GM18873 (cell line): Measurements from ENCODE around the gene COP1.
"Not testable (repeated sequence)": the region's sequence is repeated elsewhere in the genome, so short reads cannot be mapped to it uniquely, and the experiment has no call there.

ENCODE experiments used
- ATAC-seq: cut with Tn5 transposase; IDR thresholded peaks from one replicate; pipeline ENCODE4 v1.9.1; 2021; ENCODE audit warnings: mild to moderate bottlenecking, moderate library complexity, moderate number of reproducible peaks; ENCODE audit not compliant: unreplicated experiment, low FRiP score

COP1 gene

DNA sequence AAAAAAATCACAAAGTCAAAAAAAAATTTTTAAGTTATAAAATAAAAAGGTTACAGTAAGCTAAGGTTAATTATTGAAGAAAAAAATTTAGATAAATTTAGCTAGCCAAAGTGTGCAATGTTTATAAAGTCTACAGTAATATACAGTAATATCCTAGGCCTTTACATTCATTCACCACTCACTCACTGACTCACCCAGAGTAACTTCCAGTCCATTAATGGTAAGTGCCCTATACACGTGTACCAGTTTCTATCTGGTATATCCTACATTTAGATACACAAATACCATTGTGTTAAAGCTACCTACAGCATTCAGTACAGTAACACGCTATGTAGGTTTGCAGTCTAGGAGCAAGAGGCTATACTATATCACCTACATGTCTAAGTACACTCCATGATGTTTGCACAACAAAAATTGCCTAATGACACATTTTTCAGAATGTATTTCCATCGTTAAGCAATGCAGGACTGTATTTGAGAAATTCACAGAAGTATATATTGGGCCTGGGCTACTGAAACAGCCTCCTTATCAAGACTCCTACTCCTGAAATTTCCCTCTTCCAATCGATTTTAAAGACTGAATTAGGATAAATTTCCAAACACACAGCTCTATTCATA, 155.1 kb downstream of the COP1 start:
- no peak for ATAC-seq

DNA sequence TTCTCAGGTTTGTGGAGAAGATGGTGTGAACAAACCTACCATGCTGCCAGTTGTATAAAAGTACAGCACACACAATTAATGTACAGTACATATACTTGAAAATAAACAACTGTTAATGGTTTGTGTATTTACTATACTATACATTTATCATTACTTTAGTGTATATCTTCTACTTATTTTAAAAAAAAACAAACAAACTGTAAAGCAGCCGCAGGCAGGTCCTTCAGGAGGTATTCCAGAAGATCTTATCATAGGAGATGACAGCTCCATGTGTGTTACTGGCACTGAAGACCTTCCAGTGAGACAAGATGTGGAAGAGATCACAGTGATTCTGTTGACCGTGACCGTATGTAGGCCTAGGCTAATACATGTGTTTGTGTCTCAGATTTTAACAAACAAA, 155.7 kb downstream of the COP1 start:
- no peak for ATAC-seq

DNA sequence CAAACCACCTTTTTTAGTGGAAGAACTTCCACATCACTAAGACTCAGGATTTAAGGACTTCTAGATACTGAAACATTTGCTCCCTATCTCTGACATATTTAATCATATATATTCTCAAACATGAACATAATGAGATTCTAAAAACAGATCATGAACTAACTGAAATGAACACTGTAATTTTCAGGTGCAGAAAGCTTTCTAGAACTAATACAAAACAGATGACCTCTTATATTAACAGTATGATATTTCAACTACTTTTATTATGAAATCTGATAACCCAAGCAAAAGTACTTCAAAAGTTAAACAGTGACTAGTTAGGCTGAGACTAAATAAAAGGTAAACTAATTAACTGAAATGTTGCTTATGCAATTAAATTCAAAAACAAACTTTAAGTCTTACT, 157.5 kb downstream of the COP1 start:
- ATAC-seq = no peak

DNA sequence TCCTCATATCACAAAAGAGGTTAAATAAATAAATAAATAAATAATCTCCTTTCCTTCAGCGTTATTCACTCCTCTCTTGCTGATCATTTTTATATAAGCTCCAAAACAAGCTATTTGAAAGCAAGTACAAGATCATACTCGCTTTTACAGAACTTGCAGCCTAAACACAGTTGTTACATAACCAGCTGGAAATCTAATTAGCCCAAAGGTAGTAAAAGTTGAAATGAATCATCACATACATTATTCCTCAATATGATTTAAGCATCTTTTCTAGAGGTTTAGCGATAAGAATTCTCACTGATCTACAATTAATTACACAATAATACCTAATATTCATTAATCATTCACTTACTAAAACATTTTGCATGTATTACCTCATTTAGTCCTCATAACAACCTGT, 160.2 kb downstream of the COP1 start:
- no peak for ATAC-seq

DNA sequence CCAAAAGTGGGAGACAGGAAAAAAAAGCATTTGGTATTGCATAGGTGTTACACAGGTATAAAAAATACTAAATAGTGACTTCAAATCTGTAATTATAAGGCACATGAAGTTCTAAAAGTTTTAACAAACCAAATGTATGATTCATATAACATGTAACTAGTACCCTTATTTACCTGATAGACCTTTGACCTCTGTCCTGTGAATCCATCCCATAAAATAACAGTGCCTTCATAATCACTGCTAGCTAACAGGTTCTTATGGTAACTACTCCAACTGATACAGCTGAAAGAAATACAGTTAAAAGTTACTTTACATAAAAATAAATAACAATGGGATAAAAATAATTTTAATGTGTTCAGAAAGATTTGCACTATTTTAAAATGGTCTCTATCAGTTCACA, 163.5 kb downstream of the COP1 start:
- no peak for ATAC-seq

DNA sequence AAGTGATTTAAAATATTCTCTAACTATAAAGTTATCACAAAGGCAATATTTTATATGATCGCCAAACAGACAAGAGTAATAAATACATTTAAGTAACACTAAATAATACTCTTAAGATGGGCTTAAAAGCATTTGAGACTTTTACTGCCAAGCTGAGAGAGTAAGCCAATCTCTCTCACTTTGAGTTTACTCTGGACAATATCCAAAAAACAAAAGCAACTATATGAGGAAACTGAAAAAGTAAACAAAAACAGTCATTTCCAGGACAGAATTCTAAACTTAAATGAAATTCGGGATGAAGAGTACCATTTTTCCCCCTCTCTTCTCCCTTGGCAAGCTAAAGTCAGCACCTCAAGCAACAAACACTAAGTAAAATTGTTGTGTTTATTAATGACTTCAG, 173.2 kb downstream of the COP1 start:
- no peak for ATAC-seq

DNA sequence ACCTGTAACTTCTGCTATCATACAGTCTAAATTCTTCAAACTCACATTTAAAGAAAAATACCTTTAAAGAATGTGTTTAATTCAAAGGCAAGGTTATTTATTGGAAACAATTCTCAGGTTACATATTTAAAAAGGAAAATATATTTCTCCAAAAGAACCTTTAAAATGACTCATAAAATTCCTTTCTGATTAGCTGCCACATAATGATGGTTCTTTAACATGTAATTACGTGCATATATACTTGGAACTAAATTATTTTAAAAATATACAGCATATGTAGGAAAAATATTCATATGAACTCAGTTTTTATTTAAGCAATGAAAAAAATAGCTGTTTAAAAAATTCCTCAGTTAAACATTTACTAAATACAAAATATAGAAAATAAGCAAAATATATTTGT, 173.6 kb downstream of the COP1 start:
- no peak for ATAC-seq

DNA sequence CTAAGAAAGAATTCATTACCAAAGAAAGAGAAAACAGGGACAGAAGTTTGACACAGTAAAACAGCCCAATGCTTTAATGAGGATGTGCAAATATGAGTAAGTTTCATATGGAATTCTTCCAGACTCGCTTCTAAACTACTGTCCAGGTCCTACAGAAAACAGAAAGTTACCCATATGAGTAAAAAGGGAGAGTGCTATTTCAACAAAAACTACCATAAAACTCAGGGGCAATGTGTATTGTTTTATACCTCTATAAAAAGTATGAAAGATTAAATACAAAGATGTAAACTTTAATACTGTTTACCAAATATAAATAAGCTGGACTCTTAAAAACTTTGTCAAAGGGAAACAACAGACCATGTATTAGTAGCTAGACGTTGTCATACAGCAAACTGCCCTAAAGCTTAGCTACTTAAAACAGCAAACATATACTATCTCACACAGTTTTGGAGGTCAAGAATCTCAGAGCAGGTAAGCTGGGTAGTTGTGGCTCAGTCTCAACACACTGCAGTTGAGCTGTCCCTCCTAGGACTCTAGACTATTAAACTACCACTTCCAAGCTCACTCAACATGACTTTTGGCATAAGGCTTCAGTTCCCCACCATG, 174.9 kb downstream of the COP1 start:
- no peak for ATAC-seq

DNA sequence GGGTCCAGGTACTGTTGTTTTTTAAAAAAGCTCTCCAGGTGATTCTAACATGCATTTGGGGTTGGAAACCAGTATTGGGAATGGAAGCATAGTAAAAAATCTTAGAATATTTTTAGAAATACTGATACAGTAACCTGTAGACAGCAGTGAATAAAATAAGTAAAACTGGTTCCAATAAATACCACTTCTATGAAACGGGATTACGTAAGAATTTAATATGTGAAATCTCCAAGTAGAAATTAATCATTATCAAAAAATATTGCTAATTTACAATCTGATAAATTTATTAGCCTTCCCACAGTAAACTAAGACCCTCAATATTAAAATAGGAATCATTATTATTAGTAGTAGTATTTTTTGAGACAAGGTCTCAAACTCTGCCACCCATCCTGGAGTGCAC, 177.5 kb downstream of the COP1 start:
- no peak for ATAC-seq

DNA sequence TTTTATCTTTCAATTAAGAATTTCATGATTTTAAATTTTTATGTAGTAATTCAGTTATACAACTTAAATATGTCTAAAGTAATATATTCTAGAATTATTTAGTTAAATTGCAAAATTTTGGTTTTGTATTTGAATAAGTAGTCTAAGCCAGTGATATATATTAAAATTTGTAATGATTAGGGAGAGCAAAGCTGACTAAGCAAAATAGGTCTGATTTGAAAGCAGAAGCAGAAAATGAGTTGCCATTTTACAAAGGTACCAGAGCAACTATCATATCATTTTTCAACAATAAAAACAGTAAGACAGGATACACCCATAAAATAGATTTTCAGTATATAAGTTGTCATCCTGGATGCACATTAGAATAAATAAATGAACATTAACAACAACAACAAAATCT, 177.9 kb downstream of the COP1 start:
- ATAC-seq = no peak

DNA sequence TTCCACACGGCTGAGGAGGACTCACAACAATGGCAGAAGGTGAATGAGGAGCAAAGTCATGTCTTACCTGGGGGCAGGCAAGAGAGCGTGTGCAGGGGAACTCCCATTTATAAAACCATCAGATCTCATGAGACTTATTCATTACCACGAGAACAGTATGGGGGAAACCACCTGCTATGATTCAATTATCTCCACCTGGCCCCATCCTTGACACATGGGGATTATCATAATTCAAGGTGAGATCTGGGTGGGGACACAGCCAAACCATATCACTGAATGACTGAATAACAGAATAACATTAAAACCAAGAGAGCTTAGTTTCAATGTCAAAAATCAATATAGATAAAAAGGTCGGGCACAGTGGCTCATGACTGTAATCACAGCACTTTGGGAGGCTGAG, 179.2 kb downstream of the COP1 start:
- ATAC-seq = not testable (repeated sequence)

DNA sequence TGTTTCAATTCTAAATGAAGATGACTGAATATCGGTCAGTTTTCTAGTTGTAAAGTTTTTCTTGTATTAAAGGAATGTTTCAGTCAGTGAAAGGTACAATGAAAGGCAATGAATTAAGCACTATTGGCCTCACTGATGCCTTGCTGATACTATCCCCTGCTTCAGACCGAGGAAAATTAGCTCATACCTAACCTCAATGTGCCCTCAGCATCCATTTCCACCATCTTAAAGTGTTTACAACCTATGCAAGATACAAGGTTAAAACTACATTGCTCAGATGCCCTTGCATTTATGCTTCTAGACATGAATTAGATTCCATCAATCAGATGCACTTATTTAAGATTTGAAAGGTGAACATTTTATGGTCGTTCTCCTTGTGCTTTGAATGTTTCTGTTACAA, 184.5 kb downstream of the COP1 start:
- ATAC-seq = no peak

DNA sequence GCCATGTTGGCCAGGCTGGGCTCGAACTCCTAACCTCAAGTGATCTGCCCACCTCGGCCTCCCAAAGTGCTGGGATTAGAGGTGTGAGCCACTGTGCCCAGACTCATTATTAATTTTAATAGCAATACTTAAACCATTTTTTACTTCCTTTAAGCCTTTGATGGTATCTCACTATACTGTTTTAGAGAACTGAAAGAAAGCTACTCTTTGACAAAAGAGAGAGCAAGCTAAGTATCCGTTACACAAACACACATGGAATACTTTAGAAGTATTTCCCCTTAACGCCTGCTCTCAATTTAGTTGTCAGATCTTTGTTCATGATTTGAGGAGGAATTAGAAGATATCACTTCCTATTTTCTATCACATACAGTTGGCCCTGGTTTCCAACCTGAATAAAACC, 189.4 kb downstream of the COP1 start:
- no peak for ATAC-seq

DNA sequence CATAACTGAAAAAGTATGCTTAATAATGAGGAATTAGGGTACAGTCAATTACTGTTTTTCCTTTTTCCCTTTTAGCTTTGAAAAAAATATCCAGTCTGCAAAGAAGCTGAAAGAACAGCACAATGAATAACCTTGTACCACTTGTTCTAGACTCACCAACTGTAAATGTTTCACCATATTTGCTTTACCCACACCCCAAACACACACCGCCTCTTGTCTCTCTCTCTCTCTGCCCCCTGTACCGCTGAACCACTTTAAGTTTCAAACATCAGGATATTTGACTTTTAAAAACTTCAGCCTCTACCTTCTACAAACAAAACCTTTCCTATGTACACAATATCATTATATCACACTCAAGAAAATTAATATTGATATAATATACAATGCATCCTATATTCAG, 197.1 kb downstream of the COP1 start:
- ATAC-seq = no peak

DNA sequence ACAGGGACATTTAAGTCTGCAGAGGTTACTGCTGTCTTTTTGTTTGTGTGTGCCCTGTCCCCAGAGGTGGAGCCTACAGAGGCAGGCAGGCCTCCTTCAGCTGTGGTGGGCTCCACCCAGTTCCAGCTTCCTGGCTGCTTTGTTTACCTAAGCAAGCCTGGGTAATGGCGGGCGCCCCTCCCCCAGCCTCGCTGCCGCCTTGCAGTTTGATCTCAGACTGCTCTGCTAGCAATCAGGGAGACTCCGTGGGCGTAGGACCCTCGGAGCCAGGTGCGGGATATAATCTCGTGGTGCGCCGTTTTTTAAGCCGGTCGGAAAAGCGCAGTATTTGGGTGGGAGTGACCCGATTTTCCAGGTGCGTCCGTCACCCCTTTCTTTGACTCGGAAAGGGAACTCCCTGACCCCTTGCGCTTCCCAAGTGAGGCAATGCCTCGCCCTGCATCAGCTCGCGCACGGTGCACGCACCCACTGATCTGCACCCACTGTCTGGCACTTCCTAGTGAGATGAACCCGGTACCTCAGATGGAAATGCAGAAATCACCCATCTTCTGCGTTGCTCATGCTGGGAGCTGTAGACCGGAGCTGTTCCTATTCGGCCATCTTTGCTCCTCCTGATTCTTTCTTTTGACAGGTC, 199.2 kb downstream of the COP1 start:
- not testable (repeated sequence) for ATAC-seq

DNA sequence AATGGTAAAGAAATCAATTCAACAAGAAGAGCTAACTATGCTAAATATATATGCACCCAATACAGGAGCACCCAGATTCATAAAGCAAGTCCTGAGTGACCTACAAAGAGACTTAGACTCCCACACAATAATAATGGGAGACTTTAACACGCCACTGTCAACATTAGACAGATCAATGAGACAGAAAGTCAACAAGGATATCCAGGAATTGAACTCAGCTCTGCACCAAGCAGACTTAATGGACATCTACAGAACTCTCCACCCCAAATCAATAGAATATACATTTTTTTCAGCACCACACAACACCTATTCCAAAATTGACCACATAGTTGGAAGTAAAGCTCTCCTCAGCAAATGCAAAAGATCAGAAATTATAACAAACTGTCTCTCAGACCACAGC, 212.4 kb downstream of the COP1 start:
- not testable (repeated sequence) for ATAC-seq

DNA sequence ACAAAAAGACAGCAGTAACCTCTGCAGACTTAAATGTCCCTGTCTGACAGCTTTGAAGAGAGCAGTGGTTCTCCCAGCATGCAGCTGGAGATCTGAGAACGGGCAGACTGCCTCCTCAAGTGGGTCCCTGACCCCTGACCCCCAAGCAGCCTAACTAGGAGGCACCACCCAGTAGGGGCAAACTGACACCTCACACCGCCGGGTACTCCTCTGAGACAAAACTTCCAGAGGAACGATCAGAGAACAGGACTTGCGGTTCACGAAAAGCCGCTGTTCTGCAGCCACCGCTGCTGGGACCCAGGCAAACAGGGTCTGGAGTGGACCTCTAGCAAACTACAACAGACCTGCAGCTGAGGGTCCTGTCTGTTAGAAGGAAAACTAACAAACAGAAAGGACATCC, 214.3 kb downstream of the COP1 start:
- ATAC-seq = not testable (repeated sequence)

DNA sequence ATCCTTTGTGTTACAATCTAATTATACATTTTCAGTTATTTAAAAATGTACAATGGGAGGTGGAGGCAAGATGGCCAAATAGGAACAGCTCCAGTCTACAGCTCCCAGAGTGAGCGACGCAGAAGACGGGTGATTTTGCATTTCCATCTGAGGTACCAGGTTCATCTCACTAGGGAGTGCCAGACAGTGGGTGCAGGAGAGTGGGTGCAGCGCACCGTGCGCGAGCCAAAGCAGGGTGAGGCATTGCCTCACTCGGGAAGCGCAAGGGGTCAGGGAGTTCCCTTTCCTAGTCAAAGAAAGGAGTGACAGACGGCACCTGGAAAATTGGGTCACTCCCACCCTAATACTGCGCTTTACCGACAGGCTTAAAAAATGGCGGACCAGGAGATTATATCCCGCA, 214.9 kb downstream of the COP1 start:
- ATAC-seq = not testable (repeated sequence)

DNA sequence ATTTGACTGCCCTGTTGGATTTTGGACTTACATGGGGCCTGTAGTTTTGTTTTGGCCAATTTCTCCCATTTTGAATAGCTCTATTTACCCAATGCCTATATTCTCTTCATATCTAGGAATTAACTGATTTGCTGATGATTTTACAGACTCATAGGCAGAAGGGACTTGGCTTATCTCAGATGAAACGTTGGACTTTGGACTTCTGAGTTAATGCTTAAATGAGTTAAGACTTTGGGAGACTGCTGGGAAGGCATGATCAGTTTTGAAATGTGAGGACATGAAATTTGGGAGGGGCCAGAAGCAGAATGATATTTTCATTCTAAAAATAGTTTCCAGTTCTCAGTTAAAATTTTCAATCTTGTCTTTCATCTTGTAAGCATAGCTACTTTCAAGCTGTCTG, 222.3 kb downstream of the COP1 start:
- no peak for ATAC-seq

DNA sequence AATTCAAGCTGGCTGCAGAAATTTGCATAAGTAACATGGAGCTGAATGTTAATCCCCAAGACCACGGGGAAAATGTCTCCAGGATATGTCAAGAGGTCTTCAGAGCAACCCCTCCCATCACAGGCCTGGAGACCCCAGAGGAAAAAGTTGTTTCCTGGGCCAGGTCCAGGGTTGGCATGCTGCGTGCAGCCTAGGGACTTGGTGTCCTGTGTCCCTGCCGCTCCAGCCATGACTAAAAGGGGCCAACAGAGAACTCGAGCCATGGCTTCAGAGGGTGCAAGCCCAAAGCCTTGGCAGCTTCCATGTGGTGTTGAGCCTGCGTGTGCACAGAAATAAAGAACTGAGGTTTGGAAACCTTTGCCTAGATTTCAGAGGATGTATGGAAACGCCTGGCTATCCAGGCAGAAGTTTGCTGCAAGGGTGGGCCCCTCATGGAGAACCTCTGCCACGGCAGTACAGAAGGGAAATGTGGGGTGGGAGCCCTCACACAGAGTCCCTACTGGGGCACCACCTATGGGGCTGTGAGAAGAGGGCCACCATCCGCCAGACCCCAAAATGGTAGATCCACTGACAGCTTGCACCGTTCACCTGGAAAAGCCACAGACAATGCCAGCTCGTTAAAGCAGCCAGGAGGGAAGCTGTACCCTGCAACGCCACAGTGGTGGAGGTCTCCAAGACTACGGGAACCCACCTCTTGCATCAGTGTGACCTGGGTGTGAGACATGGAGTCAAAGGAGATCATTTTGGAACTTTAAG, 222.9 kb downstream of the COP1 start:
- no peak for ATAC-seq

DNA sequence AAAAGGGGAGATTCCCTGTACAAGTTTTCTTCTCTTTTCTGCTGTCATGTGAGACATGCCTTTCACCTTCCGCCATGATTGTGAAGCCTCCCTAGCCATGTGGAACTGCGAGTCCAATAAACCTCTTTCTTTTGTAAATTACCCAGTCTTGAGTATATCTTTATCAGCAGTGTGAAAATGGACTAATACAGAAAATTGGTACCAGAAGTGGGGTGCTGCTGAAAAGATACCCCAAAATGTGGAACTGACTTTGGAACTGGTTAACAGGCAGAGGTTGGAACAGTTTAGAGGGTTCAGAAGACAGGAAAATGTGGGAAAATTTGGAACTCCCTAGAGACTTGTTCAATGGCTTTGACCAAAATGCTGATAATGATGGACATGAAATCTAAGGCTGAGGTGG, 223.7 kb downstream of the COP1 start:
- not testable (repeated sequence) for ATAC-seq

DNA sequence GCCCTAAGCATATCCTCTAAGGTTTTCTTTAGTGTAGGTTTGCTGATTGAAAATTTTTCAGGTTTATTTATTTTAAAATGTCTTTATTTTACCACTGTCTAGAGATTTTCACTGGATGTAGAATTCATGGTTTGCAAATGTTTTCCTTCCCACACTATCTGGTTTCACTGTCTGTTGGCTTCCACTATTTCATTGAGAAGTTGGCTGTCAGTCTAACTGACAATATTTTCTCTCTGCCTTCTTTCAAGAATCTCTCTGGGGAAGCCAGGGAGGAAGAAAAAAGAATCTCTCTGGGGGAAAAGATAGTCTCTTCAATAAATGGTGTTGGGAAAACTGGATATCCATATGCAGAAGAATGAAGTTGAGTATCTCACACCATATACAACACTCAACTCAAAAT, 226.0 kb downstream of the COP1 start:
- ATAC-seq = no peak
